ENCODE measurements around the gene CST11.

CST11 gene

GRCh38 chr20:23404196-23404595 is 48.5 kb downstream of the CST11 start:
- Mint-ChIP-seq H3K36me3 (ENCODE audit: low read depth) (peaks cover 39% of the 10 kb centered on the region), H3K4me3 (no peak overlapping the region), H3K27ac (no peak overlapping the region), H3K4me1 (peaks cover 16% of the 10 kb centered on the region), H3K27me3 (ENCODE audit: low read depth, poor library complexity) (peaks cover 3% of the 10 kb centered on the region), H3K9me3 (no peaks in the 10 kb centered on the region)
- DNase-seq, result no peak
- TF ChIP-seq, protein P1, sequence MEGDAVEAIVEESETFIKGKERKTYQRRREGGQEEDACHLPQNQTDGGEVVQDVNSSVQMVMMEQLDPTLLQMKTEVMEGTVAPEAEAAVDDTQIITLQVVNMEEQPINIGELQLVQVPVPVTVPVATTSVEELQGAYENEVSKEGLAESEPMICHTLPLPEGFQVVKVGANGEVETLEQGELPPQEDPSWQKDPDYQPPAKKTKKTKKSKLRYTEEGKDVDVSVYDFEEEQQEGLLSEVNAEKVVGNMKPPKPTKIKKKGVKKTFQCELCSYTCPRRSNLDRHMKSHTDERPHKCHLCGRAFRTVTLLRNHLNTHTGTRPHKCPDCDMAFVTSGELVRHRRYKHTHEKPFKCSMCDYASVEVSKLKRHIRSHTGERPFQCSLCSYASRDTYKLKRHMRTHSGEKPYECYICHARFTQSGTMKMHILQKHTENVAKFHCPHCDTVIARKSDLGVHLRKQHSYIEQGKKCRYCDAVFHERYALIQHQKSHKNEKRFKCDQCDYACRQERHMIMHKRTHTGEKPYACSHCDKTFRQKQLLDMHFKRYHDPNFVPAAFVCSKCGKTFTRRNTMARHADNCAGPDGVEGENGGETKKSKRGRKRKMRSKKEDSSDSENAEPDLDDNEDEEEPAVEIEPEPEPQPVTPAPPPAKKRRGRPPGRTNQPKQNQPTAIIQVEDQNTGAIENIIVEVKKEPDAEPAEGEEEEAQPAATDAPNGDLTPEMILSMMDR (IDR thresholded peaks at IDR 0.05), result no peak

DNA sequence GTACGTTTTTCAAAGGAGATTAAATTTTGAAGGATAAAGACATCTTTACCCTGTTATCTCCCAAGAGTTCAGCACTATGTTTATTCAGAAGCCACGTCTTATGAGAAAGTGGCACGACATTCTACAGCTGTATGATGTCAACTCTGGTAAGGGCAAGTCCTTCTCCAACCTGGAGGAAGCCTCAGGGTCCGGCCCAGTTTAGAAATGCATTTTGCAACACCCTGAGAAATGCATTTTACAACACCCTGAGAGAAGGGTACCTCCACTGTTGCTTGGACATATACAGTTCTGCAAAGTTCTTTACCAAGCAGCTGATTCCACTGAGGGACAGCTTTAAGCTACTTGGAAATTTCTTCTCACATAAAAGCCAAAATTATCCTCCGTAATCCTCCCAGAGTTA is 48.9 kb downstream of the CST11 start:
- TF ChIP-seq, protein P1 (IDR thresholded peaks at IDR 0.05), result no peak
- no peak overlapping the region for H3K4me3 Mint-ChIP-seq

GRCh38 chr20:23401051-23401450 is 51.6 kb downstream of the CST11 start:
- Mint-ChIP-seq H3K4me3 (no peak overlapping the region), H3K36me3 (ENCODE audit: low read depth) (peaks cover 28% of the 10 kb centered on the region), H3K27ac (no peak overlapping the region), H3K27me3 (ENCODE audit: low read depth, poor library complexity) (peaks cover 3% of the 10 kb centered on the region), H3K4me1 (peaks cover 19% of the 10 kb centered on the region), H3K9me3 (no peaks in the 10 kb centered on the region)
- DNase-seq, result no peak
- TF ChIP-seq, protein P1 (IDR thresholded peaks at IDR 0.05), result no peak

More for the DNA sequence above, 48.9 kb downstream of the CST11 start:
- DNase-seq, result no peak
- peaks cover 3% of the 10 kb centered on the region for H3K27me3 Mint-ChIP-seq (ENCODE audit: low read depth, poor library complexity)
- peaks cover 42% of the 10 kb centered on the region for H3K36me3 Mint-ChIP-seq (ENCODE audit: low read depth)
- no peaks in the 10 kb centered on the region for H3K9me3 Mint-ChIP-seq
- no peak overlapping the region for H3K27ac Mint-ChIP-seq
- peaks cover 16% of the 10 kb centered on the region for H3K4me1 Mint-ChIP-seq

Measured in nephron progenitor cell (in vitro differentiated cells).